GM12874 (cell line): ENCODE results near the gene SLC22A12.

Experiments
- TF ChIP-seq, protein P1 (sequence below): IDR thresholded peaks from 2 replicates; pipeline ENCODE4 v1.5.1; 2011; ENCODE audit warnings: low read depth, mild to moderate bottlenecking, control low read depth, low read length, moderate library complexity; ENCODE audit not compliant: insufficient read depth

Gene SLC22A12

DNA sequence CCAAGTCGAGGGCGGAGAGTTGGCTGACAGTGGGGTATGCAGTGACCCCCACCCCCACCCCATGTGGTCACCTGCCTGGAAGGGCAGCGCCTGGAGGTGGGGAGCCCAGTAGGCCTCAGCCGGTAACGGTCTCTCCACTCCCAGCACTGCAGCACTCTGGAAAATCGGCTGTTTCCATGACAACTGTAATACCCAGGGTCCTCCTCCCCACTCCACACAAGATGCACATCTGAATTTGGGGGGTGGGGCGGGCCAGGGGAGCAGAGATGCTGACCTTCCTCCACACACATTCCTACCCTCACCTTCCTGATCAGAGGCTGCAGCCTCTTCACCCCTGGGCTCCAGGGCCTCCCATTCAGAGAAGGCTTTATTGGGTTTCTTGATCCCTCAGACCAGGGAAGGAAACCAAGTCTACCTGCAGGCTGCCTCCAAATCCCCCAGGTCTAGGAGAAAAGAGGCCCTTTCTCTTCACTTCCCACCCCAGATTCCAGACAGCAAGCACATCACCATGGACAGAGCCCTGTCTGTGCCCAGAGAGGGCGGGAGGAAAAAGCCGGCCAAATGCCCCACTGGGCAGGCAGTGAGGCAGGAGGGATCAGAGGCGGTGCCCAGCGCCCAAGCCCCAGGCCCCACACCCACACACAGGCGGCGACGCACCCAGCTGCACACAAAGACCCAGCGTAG, 46.5 kb downstream of the SLC22A12 start:
- TF ChIP-seq, protein P1, sequence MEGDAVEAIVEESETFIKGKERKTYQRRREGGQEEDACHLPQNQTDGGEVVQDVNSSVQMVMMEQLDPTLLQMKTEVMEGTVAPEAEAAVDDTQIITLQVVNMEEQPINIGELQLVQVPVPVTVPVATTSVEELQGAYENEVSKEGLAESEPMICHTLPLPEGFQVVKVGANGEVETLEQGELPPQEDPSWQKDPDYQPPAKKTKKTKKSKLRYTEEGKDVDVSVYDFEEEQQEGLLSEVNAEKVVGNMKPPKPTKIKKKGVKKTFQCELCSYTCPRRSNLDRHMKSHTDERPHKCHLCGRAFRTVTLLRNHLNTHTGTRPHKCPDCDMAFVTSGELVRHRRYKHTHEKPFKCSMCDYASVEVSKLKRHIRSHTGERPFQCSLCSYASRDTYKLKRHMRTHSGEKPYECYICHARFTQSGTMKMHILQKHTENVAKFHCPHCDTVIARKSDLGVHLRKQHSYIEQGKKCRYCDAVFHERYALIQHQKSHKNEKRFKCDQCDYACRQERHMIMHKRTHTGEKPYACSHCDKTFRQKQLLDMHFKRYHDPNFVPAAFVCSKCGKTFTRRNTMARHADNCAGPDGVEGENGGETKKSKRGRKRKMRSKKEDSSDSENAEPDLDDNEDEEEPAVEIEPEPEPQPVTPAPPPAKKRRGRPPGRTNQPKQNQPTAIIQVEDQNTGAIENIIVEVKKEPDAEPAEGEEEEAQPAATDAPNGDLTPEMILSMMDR, result no peak

DNA sequence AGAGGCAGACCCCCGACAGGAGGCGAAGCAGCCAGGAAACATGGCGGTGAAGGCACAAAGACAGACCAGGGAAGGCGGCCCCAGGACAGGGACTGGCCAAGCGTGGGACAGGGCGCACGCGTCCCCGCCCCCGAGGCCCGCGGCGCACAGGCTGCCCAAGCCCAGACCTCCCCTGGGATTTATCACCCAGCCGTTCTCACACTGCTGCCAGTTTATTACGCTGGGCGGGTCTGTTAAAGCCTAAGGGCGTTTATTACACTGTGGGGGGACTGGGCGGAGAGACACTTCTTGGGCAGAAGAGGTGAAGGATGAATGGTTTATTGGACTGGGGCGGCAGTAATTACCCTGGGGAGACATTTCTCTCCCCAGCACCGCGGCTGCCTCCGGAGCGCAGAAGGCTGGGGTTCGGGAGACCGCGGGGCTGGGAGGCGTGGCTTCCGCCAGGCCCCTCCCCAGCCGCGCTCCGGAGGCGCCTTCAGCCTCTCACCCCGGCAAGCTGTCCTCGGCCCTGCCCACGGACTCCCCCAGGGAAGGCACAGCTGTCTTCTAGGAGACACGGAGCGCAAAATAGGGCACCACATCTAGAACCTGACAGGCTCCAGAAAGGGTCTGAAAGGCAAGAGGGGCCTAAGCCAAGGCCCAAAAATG, 47.1 kb downstream of the SLC22A12 start:
- TF ChIP-seq, protein P1, result no peak

DNA sequence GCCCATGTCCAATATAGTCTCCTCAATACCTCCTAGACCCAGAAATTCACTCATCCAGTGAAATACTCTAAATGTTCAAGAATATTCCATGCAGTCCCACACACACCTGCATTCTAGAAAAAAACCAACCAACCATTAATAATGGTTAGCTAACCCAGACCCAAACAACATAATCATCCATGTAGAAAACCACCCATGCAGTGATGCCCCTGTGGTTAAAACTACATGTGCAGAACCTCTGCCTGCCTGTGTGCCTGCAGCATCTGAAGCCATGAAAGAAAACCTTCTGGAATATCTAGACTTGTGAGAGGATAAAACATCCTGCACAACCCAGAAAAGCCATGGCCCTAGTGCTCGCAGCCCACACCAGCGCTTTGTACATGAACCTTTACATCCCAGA, 47.8 kb downstream of the SLC22A12 start:
- TF ChIP-seq, protein P1, result no peak

DNA sequence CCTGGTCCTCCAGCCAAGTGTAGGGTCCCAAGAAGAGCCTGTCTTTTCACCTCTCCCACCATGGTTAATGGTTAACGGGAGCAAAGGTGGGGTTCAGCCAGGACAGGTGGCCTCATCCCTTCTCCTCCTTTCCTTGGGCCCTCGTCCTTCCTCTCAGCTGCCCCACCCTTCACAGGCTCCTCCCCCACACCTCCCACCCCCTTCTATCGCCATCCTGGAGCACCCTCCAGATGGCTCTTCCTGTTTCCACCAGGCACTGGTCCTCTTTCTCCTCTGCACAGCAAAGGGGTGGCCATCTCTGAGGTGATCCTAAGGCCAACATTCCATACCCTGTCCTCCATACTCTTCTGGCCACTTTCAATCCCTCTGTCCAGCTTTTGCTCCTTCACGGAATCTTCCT, 48.9 kb downstream of the SLC22A12 start:
- TF ChIP-seq, protein P1, result no peak

DNA sequence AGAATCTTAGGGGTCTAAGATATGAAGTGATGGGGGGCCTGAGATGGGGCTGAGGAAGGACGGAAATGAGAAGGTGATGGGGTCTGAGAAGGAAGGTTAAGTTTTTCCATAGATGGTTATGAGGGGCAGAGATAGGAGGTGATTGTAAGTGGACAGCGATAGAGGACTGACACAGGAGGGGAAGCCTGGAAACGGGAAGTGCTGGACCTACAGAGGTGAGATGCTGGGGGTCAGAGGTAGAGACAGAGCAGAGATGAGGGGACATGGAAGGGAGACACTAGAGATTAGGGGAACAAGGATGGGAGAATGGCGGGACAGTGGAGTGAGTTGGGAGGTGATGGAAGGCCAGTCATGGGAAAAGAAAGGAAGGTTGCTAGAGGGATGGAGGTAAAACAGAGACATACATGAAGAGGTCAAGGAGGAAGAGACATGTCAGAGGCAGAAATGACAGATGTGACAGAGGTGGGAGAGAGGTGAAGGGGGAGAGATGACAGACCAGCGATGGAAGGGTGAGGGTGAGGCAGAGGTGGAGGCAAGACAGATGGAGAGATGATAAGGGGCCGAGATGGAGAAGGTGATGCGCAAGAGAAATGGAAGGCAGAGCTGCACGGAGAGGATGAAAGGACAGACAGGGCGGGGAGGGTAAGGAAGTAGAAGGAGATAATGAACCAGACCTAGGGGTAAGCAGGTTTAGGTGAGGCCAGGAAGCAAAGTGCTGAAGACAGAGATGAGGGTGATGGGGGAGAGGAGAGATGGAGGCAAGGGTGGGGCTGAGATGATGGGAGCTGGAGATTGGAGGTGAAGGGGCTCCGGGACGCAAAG, 50.8 kb downstream of the SLC22A12 start:
- TF ChIP-seq, protein P1, result no peak

DNA sequence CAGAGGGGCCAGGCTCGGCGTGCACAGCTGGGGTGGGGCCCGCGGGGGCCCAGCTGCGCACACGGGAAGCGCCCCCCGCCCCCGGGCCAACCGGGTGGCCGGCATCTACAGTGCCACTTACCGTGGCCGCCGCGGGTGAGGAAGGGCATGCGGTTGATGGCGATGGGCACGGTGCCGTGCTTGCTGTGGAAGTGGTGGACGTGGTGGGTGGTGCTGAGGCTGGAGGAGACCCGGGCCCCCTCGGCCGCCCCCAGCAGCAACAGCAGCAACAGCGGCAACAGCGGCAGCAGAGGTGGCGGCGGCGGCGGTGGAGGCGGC, 51.4 kb downstream of the SLC22A12 start:
- TF ChIP-seq, protein P1, result no peak

DNA sequence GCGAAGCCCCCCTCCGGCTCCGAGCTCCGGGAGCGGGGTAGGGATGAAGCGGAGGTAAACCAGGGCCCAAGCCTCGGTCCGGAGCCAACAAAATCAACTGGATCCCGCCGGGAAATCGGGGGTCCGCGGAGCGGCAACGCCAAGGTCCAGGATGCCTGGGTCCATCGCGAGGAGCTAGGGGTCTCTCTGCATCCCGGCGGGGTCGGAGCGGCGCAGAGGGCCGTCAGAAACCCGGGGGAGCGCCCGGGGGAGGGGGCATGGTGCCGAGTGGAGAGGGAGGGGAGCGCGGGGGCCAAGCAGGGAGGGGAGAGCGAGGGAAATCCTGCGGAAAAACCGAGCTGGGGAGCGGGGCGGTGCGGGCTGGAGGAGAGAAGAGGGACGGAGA, 51.8 kb downstream of the SLC22A12 start:
- TF ChIP-seq, protein P1, result no peak
